PC-9 (cell line): Measurements from ENCODE around the gene ATAD3B. TPM values are rescaled to one million over a fixed set of nuclear protein-coding genes. Genes with fewer than 3 reads are reported as not detected.
"Not testable (repeated sequence)": the region's sequence is repeated elsewhere in the genome, so short reads cannot be mapped to it uniquely, and the experiment has no call there.

Experiments
- BruUV-seq: library from RNA; stranded (reverse); fragments of 400-500 nt; replicated peaks from 2 replicates; lab custom pipeline; 2021; lab: Mats Ljungman, UMichigan
- CTCF ChIA-PET: fragments of 300-600 bp; sonication (Branson Sonifier 250); formaldehyde crosslinking; loops from one replicate; lab custom pipeline; 2022; ENCODE audit warnings: antibody characterized with exemption; lab: Charles Lee
- POLR2A ChIA-PET: fragments of 300-600 bp; sonication (Branson Sonifier 250); formaldehyde crosslinking; loops from one replicate; lab custom pipeline; 2022; ENCODE audit warnings: antibody characterized with exemption; ENCODE audit not compliant: unreplicated experiment; lab: Charles Lee
- DNase-seq, 2 experiments: peaks; one replicate each; pipeline versions ENCODE4 v3.0.0 to v3.0.0-alpha.2; 2015 to 2022; ENCODE audit warnings: mixed read lengths in 1 of 2
- H2AFZ ChIP-seq: fragments of 200-600 bp; sonication (generic); 2 replicates; pipeline ENCODE4 v1.8.1; 2017; ENCODE audit warnings: antibody characterized with exemption
- H3F3A ChIP-seq: fragments of 200-600 bp; sonication (generic); 2 replicates; pipeline ENCODE4 v1.8.1; 2017; ENCODE audit warnings: antibody characterized with exemption, mild to moderate bottlenecking, low read depth; ENCODE audit not compliant: insufficient read depth
- H3K27ac ChIP-seq: fragments of 200-600 bp; sonication (generic); 2 replicates; pipeline ENCODE4 v1.6.1; 2016; ENCODE audit warnings: mixed run types
- H3K27me3 ChIP-seq: fragments of 200-600 bp; sonication (generic); 2 replicates; pipeline ENCODE4 v1.6.1; 2016; ENCODE audit warnings: low read depth, mixed run types; ENCODE audit not compliant: insufficient read depth
- H3K36me3 ChIP-seq: fragments of 200-600 bp; sonication (generic); 2 replicates; pipeline ENCODE4 v1.6.1; 2016; ENCODE audit warnings: low read depth, mixed run types
- H3K4me1 ChIP-seq: fragments of 200-600 bp; sonication (generic); replicated peaks from 2 replicates; pipeline ENCODE4 v1.6.1; 2016; ENCODE audit warnings: mixed run types; ENCODE audit not compliant: insufficient read depth
- H3K4me2 ChIP-seq: fragments of 200-600 bp; sonication (generic); 2 replicates; pipeline ENCODE4 v1.6.1; 2017; ENCODE audit warnings: mixed run types
- H3K4me3 ChIP-seq: fragments of 200-600 bp; sonication (generic); 2 replicates; pipeline ENCODE4 v1.6.1; 2016; ENCODE audit warnings: mixed run types
- H3K79me2 ChIP-seq: fragments of 200-600 bp; sonication (generic); 2 replicates; pipeline ENCODE4 v1.6.1; 2017; ENCODE audit warnings: low read depth, mixed run types
- H3K9me2 ChIP-seq: fragments of 200-600 bp; sonication (generic); 2 replicates; pipeline ENCODE4 v1.8.1; 2017; ENCODE audit warnings: mild to moderate bottlenecking; ENCODE audit not compliant: insufficient read depth
- H3K9me3 ChIP-seq: fragments of 200-600 bp; sonication (generic); 2 replicates; pipeline ENCODE4 v1.8.1; 2016; ENCODE audit warnings: low read depth; ENCODE audit not compliant: insufficient read depth
- H4K20me1 ChIP-seq: fragments of 200-600 bp; sonication (generic); 2 replicates; pipeline ENCODE4 v1.8.1; 2017; ENCODE audit not compliant: insufficient read depth
- CTCF ChIP-seq: fragments of 200-600 bp; sonication (generic); conservative IDR thresholded peaks from 2 replicates; pipeline ENCODE4 v1.6.1; 2017; ENCODE audit warnings: mixed run types, antibody characterized with exemption, mild to moderate bottlenecking, moderate library complexity
- EZH2 ChIP-seq: fragments of 200-600 bp; sonication (generic); IDR thresholded peaks from 2 replicates; pipeline ENCODE4 v1.8.0; 2017; ENCODE audit warnings: antibody characterized with exemption, low read depth
- intact Hi-C: fragments of 100-400 bp; cut with micrococcal nuclease; formaldehyde crosslinking; loops from one replicate; pipeline ENCODE4 v1.10.0; 2022; ENCODE audit not compliant: unreplicated experiment
- total RNA-seq: library from RNA; stranded (reverse); gene quantifications from 2 replicates; pipeline ENCODE4 v1.2.3, GENCODE V29; 2021

The ATAD3B gene
- total RNA-seq, 1 experiment from 2014 or later = 32.8 TPM

- peaks cover 15% of the 10 kb centered on the region; the same call in 1 of the 2 replicates for H3F3A ChIP-seq
- no TSS peak for BruUV-seq
- DNase-seq = no peak
- H3K79me2 ChIP-seq = no peaks in the 10 kb centered on the region
- no peaks in the 10 kb centered on the region for H3K4me1 ChIP-seq
- no peak overlapping the region for H3K4me3 ChIP-seq
- 0 out of 2 replicates have a peak, but pooled peaks cover 2% of the 10 kb centered on the region for H4K20me1 ChIP-seq
- no peaks in the 10 kb centered on the region for H3K9me2 ChIP-seq
- TF ChIP-seq EZH2 = no peak
- no peak for TF ChIP-seq CTCF
- H2AFZ ChIP-seq = no peak overlapping the region
- H3K36me3 ChIP-seq = no peaks in the 10 kb centered on the region
- H3K27me3 ChIP-seq = no peaks in the 10 kb centered on the region
- CTCF ChIA-PET = no interaction called here
- no peak overlapping the region for H3K4me2 ChIP-seq
- intact Hi-C loops = no loop called here
- POLR2A ChIA-PET = no interaction called here
- no peak overlapping the region for H3K27ac ChIP-seq
- H3K9me3 ChIP-seq = no peaks in the 10 kb centered on the region
Measured at GRCh38 chr1:1531947-1532346, 60.4 kb downstream of the ATAD3B start.

- DNase-seq, H3K79me2 ChIP-seq, H3K27ac ChIP-seq, H3K4me2 ChIP-seq, H3K4me1 ChIP-seq, H4K20me1 ChIP-seq, H2AFZ ChIP-seq, POLR2A ChIA-PET, BruUV-seq, H3K27me3 ChIP-seq, H3K9me2 ChIP-seq, H3K36me3 ChIP-seq, intact Hi-C loops, H3K9me3 ChIP-seq, CTCF ChIA-PET, H3K4me3 ChIP-seq: not testable (repeated sequence)
- H3F3A ChIP-seq = peaks cover 19% of the 10 kb centered on the region; the same call in 1 of the 2 replicates
Measured at GRCh38 chr1:1533176-1533893, 61.8 kb downstream of the ATAD3B start.

- H4K20me1 ChIP-seq, H3K27me3 ChIP-seq, H3K4me1 ChIP-seq, BruUV-seq, H3K9me2 ChIP-seq, H3K4me2 ChIP-seq, POLR2A ChIA-PET, H3K36me3 ChIP-seq, intact Hi-C loops, CTCF ChIA-PET, H3K27ac ChIP-seq, H3K9me3 ChIP-seq, DNase-seq, H3K79me2 ChIP-seq, H3K4me3 ChIP-seq, H2AFZ ChIP-seq: not testable (repeated sequence)
- peaks cover 25% of the 10 kb centered on the region; the same call in 1 of the 2 replicates for H3F3A ChIP-seq
Measured at GRCh38 chr1:1533894-1534291, 62.3 kb downstream of the ATAD3B start.

- no peaks in the 10 kb centered on the region for H3K27me3 ChIP-seq
- no peaks in the 10 kb centered on the region for H3K4me1 ChIP-seq
- ChIA-PET CTCF (no interaction called here), POLR2A (no interaction called here)
- no peak for DNase-seq
- peaks cover 25% of the 10 kb centered on the region; the same call in 1 of the 2 replicates for H3F3A ChIP-seq
- H2AFZ ChIP-seq = no peak overlapping the region
- H3K9me2 ChIP-seq = no peaks in the 10 kb centered on the region
- H4K20me1 ChIP-seq = peaks cover 8% of the 10 kb centered on the region; the same call in 1 of the 2 replicates
- H3K36me3 ChIP-seq = no peaks in the 10 kb centered on the region
- intact Hi-C loops = no loop called here
- no peak overlapping the region for H3K4me2 ChIP-seq
- TF ChIP-seq CTCF = no peak
- no peak overlapping the region for H3K27ac ChIP-seq
- H3K9me3 ChIP-seq = no peaks in the 10 kb centered on the region
- no TSS peak for BruUV-seq
- no peaks in the 10 kb centered on the region for H3K79me2 ChIP-seq
- H3K4me3 ChIP-seq = no peak overlapping the region
Measured at GRCh38 chr1:1534401-1535154, 63.0 kb downstream of the ATAD3B start.
